Fibroblast of peridontal ligament (primary cell): ENCODE measurements around the gene WAC.
"Not testable (repeated sequence)": the region's sequence is repeated elsewhere in the genome, so short reads cannot be mapped to it uniquely, and the experiment has no call there.

Experiments
- DNase-seq: peaks from one replicate; pipeline ENCODE4 v3.0.0-alpha.2; 2010; ENCODE audit errors: extremely low read depth

Gene WAC, protein sequence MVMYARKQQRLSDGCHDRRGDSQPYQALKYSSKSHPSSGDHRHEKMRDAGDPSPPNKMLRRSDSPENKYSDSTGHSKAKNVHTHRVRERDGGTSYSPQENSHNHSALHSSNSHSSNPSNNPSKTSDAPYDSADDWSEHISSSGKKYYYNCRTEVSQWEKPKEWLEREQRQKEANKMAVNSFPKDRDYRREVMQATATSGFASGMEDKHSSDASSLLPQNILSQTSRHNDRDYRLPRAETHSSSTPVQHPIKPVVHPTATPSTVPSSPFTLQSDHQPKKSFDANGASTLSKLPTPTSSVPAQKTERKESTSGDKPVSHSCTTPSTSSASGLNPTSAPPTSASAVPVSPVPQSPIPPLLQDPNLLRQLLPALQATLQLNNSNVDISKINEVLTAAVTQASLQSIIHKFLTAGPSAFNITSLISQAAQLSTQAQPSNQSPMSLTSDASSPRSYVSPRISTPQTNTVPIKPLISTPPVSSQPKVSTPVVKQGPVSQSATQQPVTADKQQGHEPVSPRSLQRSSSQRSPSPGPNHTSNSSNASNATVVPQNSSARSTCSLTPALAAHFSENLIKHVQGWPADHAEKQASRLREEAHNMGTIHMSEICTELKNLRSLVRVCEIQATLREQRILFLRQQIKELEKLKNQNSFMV

DNA sequence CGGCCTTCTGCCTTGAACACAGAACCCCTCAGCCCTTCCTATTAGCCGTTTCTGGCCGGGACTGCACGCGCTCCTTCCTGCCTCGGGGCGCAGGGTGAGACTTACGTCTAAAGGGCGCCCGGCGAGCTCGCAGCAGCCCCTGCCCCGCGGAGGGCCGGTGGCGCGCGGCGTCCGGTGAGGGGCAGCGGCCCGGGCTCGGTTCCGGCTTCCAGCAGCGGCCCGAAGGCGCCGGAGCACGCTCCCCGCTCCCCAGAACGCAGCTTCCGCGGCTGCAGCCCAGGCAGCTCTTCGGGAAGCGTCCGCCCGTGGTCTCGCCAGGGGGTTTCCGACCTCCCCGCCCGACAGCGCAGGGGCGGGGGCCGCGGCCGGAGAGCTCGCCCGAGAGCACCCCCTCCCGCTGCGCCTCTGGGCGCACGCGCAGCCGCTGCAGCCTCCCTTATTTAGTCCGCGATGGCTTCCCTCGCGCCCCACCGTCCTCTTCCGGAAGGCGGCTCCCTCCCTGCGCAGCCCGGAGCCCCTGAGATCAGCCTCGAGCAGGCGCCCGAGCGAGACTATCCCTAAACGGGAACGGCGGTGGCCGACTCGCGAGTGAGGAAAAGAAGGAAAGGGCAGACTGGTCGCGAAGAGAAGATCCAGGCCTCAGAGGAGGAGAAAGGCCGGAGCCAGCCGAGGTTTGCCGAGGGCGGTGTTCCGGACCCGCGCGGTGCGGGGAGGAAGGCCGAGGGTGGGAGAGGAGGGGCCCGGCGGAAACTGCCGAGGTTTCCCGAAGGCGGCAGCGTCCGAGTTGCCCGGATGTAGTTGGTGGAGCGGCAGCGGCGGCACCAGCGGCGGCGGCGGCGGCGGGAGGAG lies at the start of gene WAC:
WAC (plus strand) TSS at position 782 of the 849 bp plus-strand sequence. CDS start 462 bp downstream, outside the sequence.
- DNase-seq = peak; percentile 91

DNA sequence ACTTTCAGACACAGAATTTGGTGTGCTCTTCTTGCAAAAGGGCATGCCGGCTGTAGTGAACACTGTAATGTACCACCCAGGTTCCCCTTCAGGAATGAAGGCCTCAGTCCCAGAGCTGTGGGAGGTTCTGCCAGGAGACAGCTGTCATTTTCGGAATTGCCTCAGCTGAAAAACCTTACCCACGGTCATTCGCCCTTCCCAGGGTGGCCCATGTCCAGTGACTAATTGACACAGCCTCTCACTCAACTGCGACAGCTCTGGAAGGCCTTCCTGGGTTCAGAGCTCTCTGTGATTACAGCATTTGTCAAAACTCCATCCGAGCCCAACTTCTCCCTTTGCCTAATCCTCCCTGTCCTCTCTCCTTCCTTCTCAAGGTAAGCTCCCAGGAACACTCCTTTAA lies 43.7 kb upstream of the WAC start:
- no peak for DNase-seq

DNA sequence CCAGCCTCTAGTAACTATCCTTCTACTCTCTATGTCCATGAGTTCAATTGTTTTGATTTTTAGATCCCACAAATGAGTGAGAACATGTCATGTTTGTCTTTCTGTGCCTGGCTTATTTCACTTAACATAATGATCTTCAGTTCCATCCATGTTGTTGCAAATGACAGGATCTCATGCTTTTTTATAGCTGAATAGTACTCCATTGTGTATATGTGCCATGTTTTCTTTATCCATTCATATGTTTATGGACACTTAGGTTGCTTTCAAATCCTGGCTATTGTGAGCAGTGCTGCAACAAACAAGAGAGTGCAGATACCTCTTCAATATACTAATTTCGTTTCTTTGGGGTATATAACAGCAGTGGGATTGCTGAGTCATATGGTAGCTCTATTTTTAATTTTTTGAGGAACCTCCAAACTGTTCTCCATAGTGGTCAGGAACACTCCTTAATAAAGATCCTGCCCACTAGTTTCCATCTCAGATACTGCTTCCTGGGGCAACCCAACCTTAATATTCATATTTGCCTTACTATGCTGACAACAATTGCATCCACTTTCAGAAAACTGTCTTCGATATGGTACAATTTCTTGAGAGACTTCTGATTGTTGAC lies 42.6 kb upstream of the WAC start:
- DNase-seq = not testable (repeated sequence)

DNA sequence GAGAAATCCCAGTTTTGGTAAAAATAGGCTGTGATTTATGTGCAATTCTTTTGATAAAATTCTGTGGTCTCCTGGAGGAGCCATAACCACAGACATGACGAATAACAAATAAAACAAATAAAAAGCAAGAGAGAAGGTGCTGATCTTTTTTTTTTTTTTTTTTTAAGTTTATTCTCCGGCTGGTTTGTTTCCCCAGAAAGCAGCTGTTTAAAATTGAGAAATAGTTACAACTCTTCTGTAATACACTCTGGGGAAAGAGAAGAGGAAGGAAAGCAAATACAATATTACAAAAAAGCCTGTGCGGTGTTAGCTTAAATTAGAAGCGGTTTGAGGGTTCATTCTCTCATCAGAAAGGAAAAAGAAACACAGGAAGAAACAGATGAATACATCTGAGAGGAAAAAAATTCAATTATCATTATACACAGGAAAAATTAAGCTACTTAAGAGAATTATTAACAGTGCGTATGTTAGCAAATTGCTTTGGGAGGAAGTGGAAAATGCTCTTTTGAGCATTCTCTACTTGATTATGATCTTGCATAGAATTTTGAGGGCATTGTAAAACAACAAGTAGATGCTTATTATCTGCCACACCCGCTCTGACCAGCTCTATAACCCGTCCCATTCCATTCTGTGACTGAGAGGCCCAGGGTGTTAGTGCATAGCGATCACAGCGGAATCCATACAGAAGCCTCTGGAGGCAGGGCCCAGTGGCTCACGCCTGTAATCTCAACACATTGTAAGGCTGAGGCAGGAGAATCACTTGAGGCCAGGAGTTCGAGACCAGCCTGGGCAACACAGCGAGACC lies 40.6 kb upstream of the WAC start:
- peak; percentile 48 for DNase-seq

DNA sequence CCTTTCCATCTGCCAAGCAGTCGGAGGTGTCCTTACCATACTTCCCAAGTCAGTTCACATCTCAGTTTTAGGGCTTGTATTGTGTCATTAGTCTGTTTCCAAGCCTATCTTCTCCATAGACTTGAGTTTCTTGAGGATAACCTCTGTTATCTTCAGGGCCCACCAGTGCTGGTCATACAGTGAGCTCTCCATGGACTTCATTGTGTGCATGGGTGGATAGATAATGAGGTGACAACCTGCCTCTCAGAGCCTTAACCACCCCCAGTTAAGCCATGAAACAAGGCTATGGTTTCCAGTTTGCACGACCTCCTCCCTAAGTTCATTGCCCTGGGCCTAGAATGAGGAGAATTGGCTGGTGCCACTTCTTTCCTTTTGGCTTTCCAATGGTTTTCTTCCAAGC lies 38.5 kb upstream of the WAC start:
- DNase-seq = no peak

DNA sequence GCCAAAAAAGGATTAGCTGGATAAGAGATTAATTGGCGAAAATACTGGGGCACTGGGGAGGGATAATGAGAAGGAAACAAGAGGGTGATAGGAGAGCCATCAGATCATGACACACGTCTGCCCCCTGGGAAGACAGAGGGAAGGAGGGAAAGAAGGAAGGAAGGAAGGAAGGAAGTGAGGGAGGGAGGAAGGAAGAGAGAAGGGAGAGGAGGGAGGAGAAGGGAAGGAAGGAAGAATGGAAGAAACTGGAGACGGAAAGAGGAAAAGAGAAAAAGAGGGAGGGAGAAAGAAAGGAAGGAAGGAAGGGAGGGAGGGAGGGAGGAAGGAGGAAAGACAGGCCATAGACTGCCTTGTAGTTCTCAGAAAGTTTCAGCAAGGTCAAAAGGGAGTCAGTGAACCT lies 37.8 kb upstream of the WAC start:
- no peak for DNase-seq

DNA sequence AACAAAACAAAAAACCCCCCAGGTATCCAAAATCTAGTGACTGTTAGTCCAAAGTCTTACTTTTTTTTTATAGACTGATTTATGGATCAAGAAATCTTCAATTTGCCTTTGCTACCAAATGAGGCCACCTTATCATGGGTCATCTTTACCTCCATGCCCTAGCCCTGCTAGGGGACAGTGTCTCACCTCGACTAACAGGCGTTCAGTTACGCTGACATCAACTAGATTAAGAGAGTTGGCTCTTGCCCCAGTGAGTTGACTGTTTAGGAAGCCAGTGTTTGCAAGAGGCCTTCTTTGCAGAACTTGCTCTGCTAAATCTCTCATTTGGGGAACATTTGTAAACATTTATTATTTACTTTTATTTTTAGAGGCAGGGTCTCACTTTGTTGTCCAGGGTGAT lies 36.9 kb upstream of the WAC start:
- no peak for DNase-seq

DNA sequence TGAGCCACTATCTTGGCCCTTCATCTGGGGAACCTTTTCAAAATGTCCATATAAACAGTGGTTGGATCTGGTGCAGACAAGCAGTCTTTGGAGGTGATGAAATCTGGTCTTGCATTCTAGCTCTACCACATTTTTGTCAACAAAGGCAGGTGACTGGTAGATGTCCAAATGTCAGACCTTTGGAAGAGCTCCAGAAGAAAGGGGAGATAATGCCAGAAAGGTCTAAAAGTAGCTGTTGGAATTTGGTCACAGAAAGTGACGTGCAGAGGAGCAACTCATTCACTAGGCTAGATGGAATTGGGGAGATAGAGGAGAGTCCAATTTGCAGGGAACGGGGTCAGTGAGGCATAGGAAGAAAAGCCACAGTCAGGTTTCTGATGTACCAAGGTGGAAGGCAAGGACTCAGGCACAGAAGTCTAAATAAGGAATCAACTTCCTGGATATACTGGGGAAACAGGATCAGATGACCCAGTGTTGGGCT lies 36.4 kb upstream of the WAC start:
- DNase-seq = no peak

DNA sequence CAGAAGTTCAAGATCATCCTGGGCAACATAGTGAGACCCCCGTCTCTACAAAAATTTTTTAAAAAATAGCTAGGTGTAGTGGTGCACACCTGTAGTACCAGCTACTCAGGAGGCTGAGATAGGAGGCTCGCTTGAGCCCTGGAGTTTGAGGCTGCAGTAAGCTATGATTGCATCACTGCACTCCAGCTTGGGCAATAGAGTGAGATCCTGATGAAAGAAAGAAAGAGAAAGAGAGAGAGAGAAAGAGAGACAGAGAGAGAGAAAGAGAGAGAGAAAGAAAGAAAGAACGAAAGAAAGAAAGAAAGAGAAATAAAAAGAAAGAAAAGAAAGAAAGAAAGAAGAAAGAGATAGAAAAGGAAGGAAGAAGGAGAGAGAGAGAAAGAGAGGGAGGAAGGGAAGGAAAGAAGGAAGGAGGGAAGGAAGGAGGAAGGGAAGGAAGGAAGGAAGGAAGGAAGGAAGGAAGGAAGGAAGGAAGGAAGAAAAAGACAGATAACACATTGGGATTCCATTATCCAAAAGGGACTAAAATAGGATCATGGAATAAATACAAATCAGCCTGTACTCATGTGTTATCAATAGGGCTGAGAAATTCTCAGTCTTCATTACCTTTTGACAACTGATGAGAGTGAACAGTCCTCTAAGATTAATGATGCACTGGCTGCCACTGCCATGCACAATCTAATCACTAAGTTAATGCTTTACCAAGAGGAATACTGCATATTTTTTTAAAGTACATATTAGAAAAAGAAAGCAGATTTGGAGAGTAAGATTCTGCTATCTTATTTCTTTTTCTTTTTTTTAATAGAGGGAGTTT lies 35.4 kb upstream of the WAC start:
- DNase-seq = no peak

DNA sequence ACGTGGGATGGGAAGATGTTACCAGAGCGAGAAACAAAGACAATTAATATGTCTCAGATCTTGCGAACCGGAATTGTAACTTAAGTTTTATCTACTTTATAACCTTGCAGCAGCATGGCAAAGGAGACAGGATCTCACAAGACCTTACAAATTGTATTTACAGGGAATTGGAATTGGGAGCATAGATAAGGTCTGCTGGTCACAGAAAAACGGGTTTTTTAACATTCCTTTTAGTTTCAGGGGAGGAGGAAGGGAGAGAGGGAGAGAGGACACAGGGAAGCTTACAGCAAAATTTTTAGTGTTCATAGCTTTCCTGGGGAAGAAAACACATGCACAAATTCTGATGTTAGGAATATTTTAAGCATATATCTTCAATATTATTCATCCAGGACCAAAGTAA lies 32.7 kb upstream of the WAC start:
- DNase-seq = not testable (repeated sequence)

DNA sequence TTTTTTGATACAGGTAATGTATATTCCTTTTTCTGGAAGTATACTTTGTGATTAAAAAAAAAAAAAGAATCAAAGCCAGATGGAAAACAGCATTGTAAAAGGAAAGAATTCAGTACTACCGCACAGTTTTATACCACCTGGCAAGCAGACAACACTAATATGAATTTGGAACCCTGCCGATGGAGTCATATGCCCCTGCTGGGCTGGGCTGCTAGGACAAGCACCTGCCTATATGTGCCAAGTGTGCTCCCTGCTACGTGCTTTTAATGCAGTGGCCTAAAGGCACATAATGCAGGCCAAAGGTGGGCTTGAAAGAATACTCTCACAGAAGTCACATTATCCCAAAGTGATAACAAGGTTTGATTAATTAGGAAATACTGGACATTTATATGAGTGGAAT lies 29.8 kb upstream of the WAC start:
- DNase-seq = peak; percentile 40

DNA sequence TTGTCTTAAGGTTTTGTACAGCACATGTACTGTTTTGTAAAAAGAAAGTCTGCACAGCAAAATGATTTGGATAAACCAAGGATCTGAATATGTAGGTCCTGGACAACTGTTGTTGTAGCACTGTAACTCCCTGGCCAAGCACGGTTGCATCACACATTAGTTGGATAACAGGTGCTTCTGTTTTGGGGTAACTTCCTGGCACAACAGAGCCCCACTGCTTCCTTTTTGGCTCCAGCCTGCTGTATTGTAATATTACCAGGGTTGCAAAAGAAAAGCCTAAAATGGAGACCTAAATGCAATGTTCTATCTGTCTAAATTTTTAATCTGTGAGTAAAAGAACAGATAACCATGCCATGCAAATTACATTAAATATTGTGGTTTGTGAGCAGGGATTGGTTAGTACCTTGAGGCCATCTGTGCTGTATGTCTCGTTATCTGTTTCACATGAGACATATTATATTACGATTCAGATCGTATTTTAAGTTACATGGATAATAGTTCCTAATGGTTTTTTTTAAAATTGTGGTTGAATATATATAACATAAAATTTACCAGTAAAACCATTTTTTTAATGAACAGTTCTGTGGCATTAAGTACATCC lies 27.5 kb upstream of the WAC start:
- DNase-seq = no peak

DNA sequence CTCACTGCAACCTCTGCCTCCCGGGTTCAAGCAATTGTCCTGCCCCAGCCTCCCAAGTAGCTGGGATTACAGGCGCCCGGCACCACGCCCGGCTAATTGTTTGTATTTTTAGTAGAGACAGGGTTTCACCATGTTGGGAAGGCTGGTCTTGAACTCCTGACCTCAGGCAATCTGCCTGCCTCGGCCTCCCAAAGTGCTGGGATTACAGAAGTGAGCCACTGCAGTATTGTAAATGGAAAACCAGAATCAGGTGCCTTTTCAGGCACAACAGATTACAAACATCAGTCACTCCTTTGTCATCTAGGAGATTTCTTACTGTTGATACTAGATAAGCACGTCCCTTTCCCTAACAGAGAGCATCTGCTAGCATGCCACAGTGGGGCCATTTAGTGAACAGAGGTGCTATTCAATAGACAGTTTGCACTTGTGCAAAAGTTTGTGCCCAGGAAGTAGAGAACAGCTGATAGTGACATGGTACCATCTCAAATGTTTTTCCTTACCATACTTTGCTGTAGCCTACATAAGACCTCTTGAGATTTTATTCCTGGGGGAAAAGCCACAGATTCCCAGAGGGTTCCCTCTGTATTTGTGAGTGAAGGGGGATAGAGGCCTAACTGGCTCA lies 24.5 kb upstream of the WAC start:
- no peak for DNase-seq

DNA sequence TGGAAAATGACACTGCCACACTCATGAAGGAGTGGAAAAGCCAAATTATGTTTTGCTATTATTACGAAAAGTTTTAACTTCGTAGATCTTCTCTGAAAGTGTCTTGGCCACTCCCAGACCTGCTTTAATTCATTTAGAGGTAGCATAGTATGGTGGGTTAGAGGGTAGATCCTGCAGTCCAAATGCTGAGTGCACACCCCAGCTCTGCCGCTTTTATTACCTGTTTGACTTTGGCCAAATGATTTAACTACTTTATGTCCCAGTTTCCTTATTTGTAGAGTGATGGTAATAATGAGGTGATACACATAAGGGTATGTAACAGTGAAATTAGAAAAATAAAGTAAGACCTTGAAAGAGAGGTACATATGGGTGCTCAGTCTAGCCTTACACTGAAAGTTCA lies 23.6 kb upstream of the WAC start:
- DNase-seq = no peak

DNA sequence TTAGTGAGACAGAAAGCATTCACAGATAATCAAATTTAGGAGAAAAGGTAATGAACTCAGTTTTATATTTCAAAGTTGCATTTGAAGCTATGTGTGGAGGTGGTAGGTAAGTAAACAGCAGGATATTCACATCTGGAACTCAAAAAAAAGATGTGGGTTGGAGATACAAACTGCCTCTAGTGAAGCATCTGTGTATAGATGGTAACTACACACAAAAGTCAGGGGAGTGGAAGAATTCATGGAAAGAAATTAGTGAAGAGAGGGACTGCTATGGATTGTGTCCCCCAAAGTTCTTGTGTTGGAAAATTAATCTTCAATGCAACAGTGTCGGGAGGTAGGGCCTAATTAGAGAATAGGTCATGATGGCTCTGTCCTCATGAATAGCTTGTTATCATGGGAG lies 18.3 kb upstream of the WAC start:
- DNase-seq = no peak

DNA sequence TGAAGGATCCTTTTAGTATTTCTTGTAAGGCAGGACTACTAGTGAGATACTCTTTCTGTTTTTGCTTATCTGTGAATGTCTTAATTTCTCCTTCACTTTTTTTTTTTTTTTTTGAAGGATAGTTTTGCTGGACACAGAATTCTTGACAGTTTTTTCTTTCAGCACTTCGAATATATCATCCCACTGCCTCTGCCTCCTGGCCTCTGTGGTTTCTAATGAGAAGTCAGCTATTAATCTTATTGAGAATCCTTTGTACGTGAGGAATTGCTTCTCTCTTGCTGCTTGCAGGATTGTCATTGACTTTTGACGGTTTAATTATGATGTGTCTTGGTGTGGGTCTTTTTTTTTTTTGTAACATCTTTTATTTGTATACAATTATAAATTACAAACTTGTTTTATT lies 12.6 kb upstream of the WAC start:
- no peak for DNase-seq

DNA sequence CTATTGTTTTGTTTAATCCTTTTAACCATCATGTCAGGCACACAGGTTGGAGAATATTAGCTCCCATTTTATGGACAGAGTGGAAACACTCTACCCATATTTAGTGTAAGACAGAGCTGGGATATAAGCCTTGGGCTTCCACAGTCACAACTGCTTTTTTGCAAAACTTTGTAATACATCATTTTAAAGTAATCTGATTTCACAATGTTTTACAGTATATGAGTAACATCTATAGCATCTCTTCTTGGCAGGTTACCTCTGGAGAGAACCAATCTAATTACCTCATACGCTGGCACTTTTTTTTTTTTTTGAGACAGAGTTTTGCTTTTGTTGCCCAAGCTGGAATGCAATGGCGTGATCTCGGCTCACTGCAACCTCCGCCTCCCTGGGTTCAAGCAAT lies 12.1 kb upstream of the WAC start:
- DNase-seq = peak; percentile 86

DNA sequence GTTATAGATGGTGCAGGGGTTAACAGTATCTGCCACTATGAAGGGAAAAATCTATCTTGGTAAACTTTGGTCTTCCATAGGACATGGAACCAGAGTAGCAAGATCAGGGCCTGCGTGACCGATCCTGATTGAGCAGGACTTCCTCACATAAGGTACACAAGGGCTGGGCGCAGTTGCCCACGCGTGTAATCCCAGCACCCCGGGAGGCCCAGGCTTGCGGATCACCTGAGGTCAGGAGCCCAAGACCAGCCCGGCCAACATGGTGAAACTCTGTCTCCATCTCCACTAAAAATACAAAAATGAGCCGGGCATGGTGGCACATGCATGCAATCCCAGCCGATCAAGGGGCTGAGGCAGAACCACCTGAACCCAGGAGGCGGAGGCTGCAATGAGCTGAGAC lies 11.0 kb upstream of the WAC start:
- DNase-seq = not testable (repeated sequence)

DNA sequence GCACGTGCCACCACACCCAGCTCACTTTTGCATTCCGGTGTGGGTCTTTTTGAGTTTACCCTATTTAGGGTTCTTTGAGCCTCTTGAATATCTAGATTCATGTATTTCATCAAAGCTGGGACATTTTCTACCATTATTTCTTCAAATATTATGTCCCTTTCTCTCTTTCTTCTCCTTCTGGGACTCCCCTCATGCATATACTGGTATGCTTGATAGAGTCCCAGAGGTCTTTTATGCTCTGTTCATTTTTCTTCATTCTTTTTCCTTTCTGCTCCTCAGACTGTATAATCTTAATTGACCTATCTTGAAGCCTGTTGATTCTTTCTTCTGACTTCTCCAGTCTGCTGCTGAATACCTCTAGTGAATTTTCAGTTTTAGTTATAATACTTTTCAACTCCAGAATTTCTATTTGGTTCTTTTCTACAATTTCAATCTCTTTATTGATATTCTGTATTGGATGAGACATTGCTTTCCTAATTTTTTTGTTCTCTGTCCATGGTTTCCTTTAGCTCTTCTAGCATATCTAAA lies 9.1 kb upstream of the WAC start:
- no peak for DNase-seq
